ENCODE measurements around the gene LIM2. TPM values are rescaled to one million over a fixed set of nuclear protein-coding genes. Genes with fewer than 3 reads are reported as not detected.

The LIM2 gene
- total and polyA plus RNA-seq, 9 of the 15 experiments (the other 6 are each of a cell fraction or from before 2014, with no cell fraction given): 0.07 to 0.45 (median 0.18) TPM; not detected in 4

GRCh38 chr19:51339313-51339686, 48.5 kb downstream of the LIM2 start (continued):
- TF ChIP-seq ZFP30 (CRISPR knock-in tag; IDR thresholded peaks at IDR 0.05; ENCODE audit: borderline replicate concordance) (no peak), SMARCE1 (IDR thresholded peaks at IDR 0.05) (peak; percentile 65), STAT5B (CRISPR knock-in tag; IDR thresholded peaks at IDR 0.05) (no peak), PHF8 (IDR thresholded peaks at IDR 0.05; ENCODE audit: borderline replicate concordance, low read length) (no peak), U2AF2 (optimal IDR thresholded peaks at IDR 0.05; ENCODE audit: low read depth, low read length) (no peak), PRMT5 (CRISPR knock-in tag; IDR thresholded peaks at IDR 0.05) (no peak), ZNF444 (CRISPR knock-in tag; IDR thresholded peaks at IDR 0.05) (no peak), GATAD2B (IDR thresholded peaks at IDR 0.05; ENCODE audit: borderline replicate concordance) (no peak), BRD9 (IDR thresholded peaks at IDR 0.05; ENCODE audit: low read depth, partially characterized antibody) (peak; percentile 65), RBM22 (IDR thresholded peaks at IDR 0.05; ENCODE audit: low read depth, low read length, poor library complexity, severe bottlenecking) (no peak), MAFK (IDR thresholded peaks at IDR 0.05; ENCODE audit: low read length) (no peak), TBP (optimal IDR thresholded peaks at IDR 0.05; ENCODE audit: low read depth, low read length) (no peak), E2F8 (IDR thresholded peaks at IDR 0.05; ENCODE audit: low read depth, partially characterized antibody) (no peak), NCOA2 (IDR thresholded peaks at IDR 0.05; ENCODE audit: partially characterized antibody in 2 of 2) (no peak), PCBP2 (IDR thresholded peaks at IDR 0.05; ENCODE audit: low read depth, low read length, poor library complexity, severe bottlenecking) (no peak), THRA (IDR thresholded peaks at IDR 0.05) (no peak), TCF7L2 (IDR thresholded peaks at IDR 0.05; ENCODE audit: low read depth, low read length) (no peak), ILK (tag; IDR thresholded peaks at IDR 0.05; ENCODE audit: borderline replicate concordance, low read depth) (no peak), DMBX1 (CRISPR knock-in tag; IDR thresholded peaks at IDR 0.05; ENCODE audit: borderline replicate concordance) (peak; percentile 36; the same call in 1 of the 2 replicates), PURB (CRISPR knock-in tag; IDR thresholded peaks at IDR 0.05; ENCODE audit: low read depth) (no peak), SLC30A9 (CRISPR knock-in tag; IDR thresholded peaks at IDR 0.05) (no peak), SREBF2 (CRISPR knock-in tag; IDR thresholded peaks at IDR 0.05) (no peak), ETV5 (CRISPR knock-in tag; IDR thresholded peaks at IDR 0.05; ENCODE audit: low read depth) (no peak), EP300 (IDR thresholded peaks at IDR 0.05; ENCODE audit: low read length) (no peak), ZFP91 (CRISPR knock-in tag; IDR thresholded peaks at IDR 0.05) (no peak), HNRNPK (IDR thresholded peaks at IDR 0.05; ENCODE audit: low read depth, low read length, poor library complexity, severe bottlenecking) (no peak)
